ENCODE data around the gene ING3. TPM values are rescaled to one million over a fixed set of nuclear protein-coding genes. Genes with fewer than 3 reads are reported as not detected.
"Not testable (repeated sequence)": the region's sequence is repeated elsewhere in the genome, so short reads cannot be mapped to it uniquely, and the experiment has no call there.

ING3 gene
- total and polyA plus RNA-seq, 2 of the 13 experiments (the other 11 are each of a cell fraction or from before 2014, with no cell fraction given): 6.9 to 12.8 TPM

DNA sequence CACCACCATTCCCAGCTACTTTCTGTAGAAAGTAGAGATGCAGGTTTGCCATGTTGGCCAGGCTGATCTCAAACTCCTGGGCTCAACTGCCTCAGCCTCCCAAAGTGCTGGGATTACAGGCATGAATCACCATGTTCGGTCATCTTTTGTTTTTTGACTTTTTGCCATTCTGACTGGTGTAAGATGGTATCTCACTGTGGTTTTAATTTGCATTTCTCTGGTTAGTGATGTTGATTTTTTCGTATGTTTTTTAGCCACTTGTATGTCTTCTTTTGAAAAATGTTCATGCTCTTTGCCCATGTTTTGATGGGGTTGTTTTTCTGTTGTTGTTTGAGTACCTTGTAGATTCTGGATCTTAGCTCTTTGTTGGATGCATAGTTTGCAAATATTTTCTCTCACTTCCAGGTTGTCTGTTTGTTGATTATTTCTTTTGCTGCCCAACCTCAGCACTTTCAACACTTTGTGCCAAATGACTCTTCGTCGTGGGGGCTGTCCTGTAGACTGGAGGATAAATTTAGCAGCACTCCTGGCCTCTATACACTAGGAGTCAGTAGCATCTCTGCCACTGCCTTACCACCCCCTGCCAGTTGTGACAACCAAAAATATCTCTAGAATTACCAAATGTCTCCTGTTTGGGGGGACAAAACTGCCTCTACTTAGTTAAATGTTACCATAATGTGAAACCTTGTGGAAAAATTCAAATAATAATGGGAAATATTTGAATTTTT, 31.5 kb downstream of the ING3 start:
- ATAC-seq: no peak
- no TSS peak for BruUV-seq (replicated peaks)

DNA sequence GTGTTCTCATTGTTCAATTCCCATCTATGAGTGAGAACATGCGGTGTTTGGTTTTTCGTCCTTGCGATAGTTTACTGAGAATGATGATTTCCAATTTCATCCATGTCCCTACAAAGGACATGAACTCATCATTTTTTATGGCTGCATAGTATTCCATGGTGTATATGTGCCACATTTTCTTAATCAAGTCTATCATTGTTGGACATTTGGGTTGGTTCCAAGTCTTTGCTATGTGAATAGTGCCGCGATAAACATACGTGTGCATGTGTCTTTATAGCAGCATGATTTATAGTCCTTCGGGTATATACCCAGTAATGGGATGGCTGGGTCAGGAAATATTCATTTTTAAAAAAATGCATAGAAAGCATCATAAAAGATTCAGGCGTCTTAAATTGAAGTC, 33.0 kb downstream of the ING3 start:
- H3K4me2 ChIP-seq (ENCODE audit: low read depth, low read length); intact Hi-C loops (cut with micrococcal nuclease; ENCODE audit: unreplicated experiment); CTCF ChIA-PET (ENCODE audit: low intra/inter-chr PET ratio, low total read pairs); DNase-seq (ENCODE audit: low spot score); H4K20me1 ChIP-seq (ENCODE audit: insufficient read depth, low read length); in situ Hi-C loops (cut with HindIII; ENCODE audit: extremely low pct_ligation_motif_present, low pct_unique_long_range_greater_than_20kb); H3K9me3 ChIP-seq (ENCODE audit: low read length); BruUV-seq (replicated peaks); H3K4me3 ChIP-seq (replicated peaks in 1 of 3; ENCODE audit: insufficient read depth in 1 of 3, low read depth in 2 of 3, low read length in 3 of 3); H3K9ac ChIP-seq (ENCODE audit: insufficient read depth, low read depth, low read length); H3K27ac ChIP-seq (ENCODE audit: extremely low read length, insufficient read depth, low read length); H3K27me3 ChIP-seq (ENCODE audit: control insufficient read depth in 1 of 2, insufficient read depth in 2 of 2, low read length in 2 of 2); FAIRE-seq; ATAC-seq; H3K36me3 ChIP-seq (replicated peaks in 1 of 2; ENCODE audit: control insufficient read depth in 1 of 2, insufficient read depth in 2 of 2, low read length in 2 of 2); H3K79me2 ChIP-seq (ENCODE audit: insufficient read depth, low read length); POLR2A ChIA-PET; H2AFZ ChIP-seq (ENCODE audit: low read length); H3K4me1 ChIP-seq (ENCODE audit: insufficient read depth, low read length): not testable (repeated sequence)
- WGBS (ENCODE audit: low lambda C conversion rate): 67% methylated on average over 5 of the region's 8 CpGs

More for the DNA sequence above, 31.5 kb downstream of the ING3 start:
- no peak for DNase-seq (ENCODE audit: low spot score)
- FAIRE-seq: no peak
- Histone ChIP-seq H3K27ac (ENCODE audit: extremely low read length, insufficient read depth, low read length) (no peak overlapping the region), H3K4me3 (replicated peaks in 1 of 3; ENCODE audit: insufficient read depth in 1 of 3, low read depth in 2 of 3, low read length in 3 of 3) (no peak overlapping the region), H3K9me3 (ENCODE audit: low read length) (no peaks in the 10 kb centered on the region), H3K4me1 (ENCODE audit: insufficient read depth, low read length) (no peaks in the 10 kb centered on the region), H3K36me3 (replicated peaks in 1 of 2; ENCODE audit: control insufficient read depth in 1 of 2, insufficient read depth in 2 of 2, low read length in 2 of 2) (no peaks in the 10 kb centered on the region), H2AFZ (ENCODE audit: low read length) (no peak overlapping the region), H3K27me3 (ENCODE audit: control insufficient read depth in 1 of 2, insufficient read depth in 2 of 2, low read length in 2 of 2) (no peaks in the 10 kb centered on the region), H3K79me2 (ENCODE audit: insufficient read depth, low read length) (no peaks in the 10 kb centered on the region), H3K9ac (ENCODE audit: insufficient read depth, low read depth, low read length) (no peak overlapping the region), H3K4me2 (ENCODE audit: low read depth, low read length) (no peak overlapping the region), H4K20me1 (ENCODE audit: insufficient read depth, low read length) (no peaks in the 10 kb centered on the region)
- 3% methylated on average over 4 of the region's 4 CpGs for WGBS (ENCODE audit: low lambda C conversion rate)
- intact Hi-C loops (cut with micrococcal nuclease; ENCODE audit: unreplicated experiment): no loop called here
- no peak for TF ChIP-seq ZNF251 (CRISPR knock-in tag; IDR thresholded peaks at IDR 0.05)
- no peak for TF ChIP-seq ZZZ3 (CRISPR knock-in tag; IDR thresholded peaks at IDR 0.05; ENCODE audit: borderline replicate concordance)
- TF ChIP-seq ELK4 (CRISPR knock-in tag; IDR thresholded peaks at IDR 0.05; ENCODE audit: borderline replicate concordance): no peak
- no peak for TF ChIP-seq CBX1 (IDR thresholded peaks at IDR 0.05; ENCODE audit: low read depth)
- TF ChIP-seq KMT2A (CRISPR knock-in tag; IDR thresholded peaks at IDR 0.05): no peak
- TF ChIP-seq TOE1 (CRISPR knock-in tag; IDR thresholded peaks at IDR 0.05): no peak
- TF ChIP-seq ZNF883 (CRISPR knock-in tag; IDR thresholded peaks at IDR 0.05; ENCODE audit: not compliant biosample characterization): no peak
- TF ChIP-seq GABPA (IDR thresholded peaks at IDR 0.05; ENCODE audit: low read depth, low read length): no peak
- TF ChIP-seq GABPA (CRISPR knock-in tag; IDR thresholded peaks at IDR 0.05; ENCODE audit: low read depth): no peak
- TF ChIP-seq PHB2 (IDR thresholded peaks at IDR 0.05; ENCODE audit: partially characterized antibody): no peak
- TF ChIP-seq ISL2 (CRISPR knock-in tag; IDR thresholded peaks at IDR 0.05): no peak
- no peak for TF ChIP-seq ZNF780A (CRISPR knock-in tag; IDR thresholded peaks at IDR 0.05)
- no peak for TF ChIP-seq ZNF567 (CRISPR knock-in tag; IDR thresholded peaks at IDR 0.05; ENCODE audit: borderline replicate concordance)
- TF ChIP-seq LCORL (IDR thresholded peaks at IDR 0.05): no peak
- no peak for TF ChIP-seq LCORL (CRISPR knock-in tag; IDR thresholded peaks at IDR 0.05)
- no peak for TF ChIP-seq NCOA1 (CRISPR knock-in tag; IDR thresholded peaks at IDR 0.05)
- TF ChIP-seq, protein P1, sequence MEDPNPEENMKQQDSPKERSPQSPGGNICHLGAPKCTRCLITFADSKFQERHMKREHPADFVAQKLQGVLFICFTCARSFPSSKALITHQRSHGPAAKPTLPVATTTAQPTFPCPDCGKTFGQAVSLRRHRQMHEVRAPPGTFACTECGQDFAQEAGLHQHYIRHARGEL (CRISPR knock-in tag; IDR thresholded peaks at IDR 0.05): no peak
- CTCF ChIA-PET (ENCODE audit: low intra/inter-chr PET ratio, low total read pairs): no interaction called here
- POLR2A ChIA-PET: no interaction called here
- in situ Hi-C loops (cut with HindIII; ENCODE audit: extremely low pct_ligation_motif_present, low pct_unique_long_range_greater_than_20kb): no loop called here
